Sciatic nerve (tissue), 2 donors: ENCODE measurements around the gene EPC2. TPM values are rescaled to one million over a fixed set of nuclear protein-coding genes. Genes with fewer than 3 reads are reported as not detected.
A peak's percentile ranks its signal among the peaks of the same experiment; 100 is the strongest.
"Not testable (repeated sequence)": the region's sequence is repeated elsewhere in the genome, so short reads cannot be mapped to it uniquely, and the experiment has no call there.

Experiments
- ATAC-seq: fragments of 200-7000 bp; cut with Tn5 transposase; one replicate; pipeline ENCODE4 v1.9.1; 2020; ENCODE audit warnings: mild to moderate bottlenecking, moderate library complexity
- DNase-seq: peaks from one replicate; pipeline ENCODE4 v3.0.0-alpha.2; 2020; ENCODE audit warnings: low spot score
- intact Hi-C: fragments of 100-400 bp; cut with DNase I; formaldehyde crosslinking; loops from one replicate; pipeline ENCODE4 v1.14.2; 2022
- total RNA-seq: library from RNA; stranded (reverse); fragmentation: NEBNext Ultra II Directional; extraction: Animal tissue kit (Norgen Biotek cat#: 25700); gene quantifications from one replicate; pipeline ENCODE4 v1.2.1, GENCODE V29; 2021
- donor health status: DM: no; HTN: no; CAD: no.
- donor health status: DM: no; HTN: no; CAD: no.

EPC2 gene
- total RNA-seq, 1 donor from 2014 or later, result 47.0 TPM

GRCh38 chr2:148756292-148756975 is 111.9 kb downstream of the EPC2 start:
- DNase-seq (no peak), ATAC-seq (no peak)
- intact Hi-C loops, result no loop called here

- intact Hi-C loops, result no loop called here
- no peak for DNase-seq
- no peak for ATAC-seq
Measured at GRCh38 chr2:148764815-148765214, 120.3 kb downstream of the EPC2 start.

GRCh38 chr2:148770047-148770446 is 125.5 kb downstream of the EPC2 start:
- DNase-seq, result no peak
- intact Hi-C loops, result no loop called here
- ATAC-seq, result no peak

- intact Hi-C loops, result no loop called here
- no peak for DNase-seq
- no peak for ATAC-seq
Measured at GRCh38 chr2:148781544-148781943, 137.0 kb downstream of the EPC2 start.

GRCh38 chr2:148789059-148789458 is 144.5 kb downstream of the EPC2 start:
- DNase-seq (no peak), ATAC-seq (no peak)
- intact Hi-C loops, result no loop called here

GRCh38 chr2:148790172-148790571 is 145.6 kb downstream of the EPC2 start:
- ATAC-seq, intact Hi-C loops, DNase-seq: not testable (repeated sequence)

GRCh38 chr2:148794558-148794957 is 150.0 kb downstream of the EPC2 start:
- DNase-seq (no peak), ATAC-seq (no peak)
- intact Hi-C loops, result no loop called here

GRCh38 chr2:148796735-148797512 is 152.4 kb downstream of the EPC2 start:
- DNase-seq (no peak), ATAC-seq (no peak)
- intact Hi-C loops, result no loop called here

GRCh38 chr2:148802448-148803220 is 158.1 kb downstream of the EPC2 start:
- no peak for DNase-seq
- intact Hi-C loops, result no loop called here
- no peak for ATAC-seq

- intact Hi-C loops, result no loop called here
- DNase-seq, result no peak
- ATAC-seq, result no peak
Measured at GRCh38 chr2:148810081-148810480, 165.5 kb downstream of the EPC2 start.

- DNase-seq (peak; percentile 63), ATAC-seq (peak; percentile 52)
- intact Hi-C loops, result no loop called here
Measured at GRCh38 chr2:148812306-148812705, 167.8 kb downstream of the EPC2 start.

GRCh38 chr2:148813603-148814065 is 169.1 kb downstream of the EPC2 start:
- intact Hi-C loops, result no loop called here
- DNase-seq (no peak), ATAC-seq (no peak)

GRCh38 chr2:148814143-148814859 is 169.8 kb downstream of the EPC2 start:
- intact Hi-C loops, result no loop called here
- ATAC-seq, result no peak
- no peak for DNase-seq

GRCh38 chr2:148814860-148815419 is 170.4 kb downstream of the EPC2 start:
- ATAC-seq, result no peak
- no peak for DNase-seq
- intact Hi-C loops, result no loop called here

- DNase-seq (no peak), ATAC-seq (no peak)
- intact Hi-C loops, result no loop called here
Measured at GRCh38 chr2:148816176-148816575, 171.6 kb downstream of the EPC2 start.

GRCh38 chr2:148817210-148817708 is 172.7 kb downstream of the EPC2 start:
- intact Hi-C loops, result no loop called here
- peak; percentile 42 for ATAC-seq
- DNase-seq, result no peak

GRCh38 chr2:148819019-148819585 is 174.6 kb downstream of the EPC2 start:
- peak; percentile 56 for ATAC-seq

GRCh38 chr2:148824190-148824589 is 179.6 kb downstream of the EPC2 start:
- DNase-seq (no peak), ATAC-seq (no peak)
- intact Hi-C loops, result no loop called here

More at GRCh38 chr2:148819019-148819585, 174.6 kb downstream of the EPC2 start:
- DNase-seq, result no peak
- intact Hi-C loops, result no loop called here
